ENCODE data around the gene VPS4B.

- TF ChIP-seq CTCF (IDR thresholded peaks at IDR 0.05; ENCODE audit: low read length) (no peak), EZH2 (optimal IDR thresholded peaks at IDR 0.05; ENCODE audit: low read depth, low read length) (no peak), EZH2phosphoT487 (IDR thresholded peaks at IDR 0.05; ENCODE audit: low read length) (no peak)
These were observed 24.0 kb upstream of the VPS4B start for GRCh38 chr18:63446266-63446665.

Data from MM.1S (cell line).